ENCODE results near the gene S100A3.
"Not testable (repeated sequence)": the region's sequence is repeated elsewhere in the genome, so short reads cannot be mapped to it uniquely, and the experiment has no call there.

S100A3 gene

DNA sequence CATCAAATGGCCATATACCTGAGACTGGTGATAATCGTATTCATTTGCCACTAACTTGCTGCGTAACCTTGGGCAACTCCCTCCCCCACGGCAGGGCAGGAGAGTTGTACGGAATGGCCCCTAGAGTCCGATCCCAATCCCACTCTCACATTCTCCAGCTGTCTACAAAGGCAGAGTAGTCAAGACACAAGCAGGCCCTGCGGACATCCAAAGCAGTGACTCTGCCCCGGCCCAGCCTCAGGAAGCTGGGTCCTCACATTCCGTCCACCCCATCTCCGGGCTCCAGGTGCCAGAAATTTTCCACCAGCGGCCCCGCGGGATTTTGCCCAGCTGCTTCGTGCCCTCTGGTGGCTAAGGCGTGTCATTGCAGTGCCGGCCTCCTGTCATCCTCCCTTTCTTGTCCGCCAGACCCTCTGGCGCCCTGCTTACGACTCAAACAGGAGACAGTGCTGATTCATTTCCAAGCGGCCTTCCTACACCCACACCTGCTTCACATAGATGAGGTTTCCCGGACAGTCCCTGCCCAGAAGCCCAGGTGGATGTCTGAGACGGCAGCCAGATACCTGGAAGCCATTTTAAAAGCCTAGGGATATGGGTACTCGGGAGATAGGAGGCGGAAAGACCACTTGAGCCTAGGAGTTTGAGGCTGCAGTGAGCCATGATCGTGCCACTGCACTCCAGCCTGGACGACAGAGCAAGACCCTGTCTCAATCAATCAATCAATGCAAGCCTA is 19.5 kb upstream of the S100A3 start:
- DNase-seq = peak; percentile 76

DNA sequence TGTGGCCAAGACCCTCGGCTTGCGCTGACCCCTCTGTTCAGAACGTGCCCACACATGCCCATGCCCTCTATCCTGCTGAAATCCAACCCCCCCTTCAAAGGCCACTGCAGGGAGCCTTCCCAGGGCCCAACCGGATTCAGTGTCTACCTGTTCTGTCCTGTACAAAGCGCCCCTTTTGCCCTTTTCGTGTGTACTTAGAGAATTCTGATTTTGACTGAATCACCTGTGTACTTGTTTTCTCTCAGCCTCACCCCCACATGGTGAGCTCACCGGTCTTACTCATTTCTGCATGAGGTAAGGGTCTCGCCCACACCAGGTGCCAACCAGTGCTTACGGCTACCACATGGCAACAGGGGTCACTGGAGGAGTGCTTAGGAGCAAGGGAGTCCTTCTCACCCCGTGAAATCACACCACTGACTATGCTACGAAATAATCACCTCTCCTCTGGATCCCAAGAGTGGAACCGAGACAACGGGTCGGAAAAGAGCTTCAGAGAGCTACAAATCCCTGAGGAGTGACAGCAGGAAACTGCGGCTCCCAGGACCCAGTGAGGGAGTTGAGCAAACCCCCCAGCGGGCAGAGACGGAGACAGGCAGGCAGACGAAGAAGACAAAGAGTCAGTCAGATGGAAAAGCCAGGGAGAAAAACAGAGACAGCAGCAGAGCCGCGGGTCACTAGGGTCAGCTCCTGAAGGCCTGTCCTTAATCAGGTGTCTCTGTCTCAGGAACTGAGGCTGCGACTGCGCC is 18.7 kb upstream of the S100A3 start:
- peak; percentile 55 for DNase-seq

DNA sequence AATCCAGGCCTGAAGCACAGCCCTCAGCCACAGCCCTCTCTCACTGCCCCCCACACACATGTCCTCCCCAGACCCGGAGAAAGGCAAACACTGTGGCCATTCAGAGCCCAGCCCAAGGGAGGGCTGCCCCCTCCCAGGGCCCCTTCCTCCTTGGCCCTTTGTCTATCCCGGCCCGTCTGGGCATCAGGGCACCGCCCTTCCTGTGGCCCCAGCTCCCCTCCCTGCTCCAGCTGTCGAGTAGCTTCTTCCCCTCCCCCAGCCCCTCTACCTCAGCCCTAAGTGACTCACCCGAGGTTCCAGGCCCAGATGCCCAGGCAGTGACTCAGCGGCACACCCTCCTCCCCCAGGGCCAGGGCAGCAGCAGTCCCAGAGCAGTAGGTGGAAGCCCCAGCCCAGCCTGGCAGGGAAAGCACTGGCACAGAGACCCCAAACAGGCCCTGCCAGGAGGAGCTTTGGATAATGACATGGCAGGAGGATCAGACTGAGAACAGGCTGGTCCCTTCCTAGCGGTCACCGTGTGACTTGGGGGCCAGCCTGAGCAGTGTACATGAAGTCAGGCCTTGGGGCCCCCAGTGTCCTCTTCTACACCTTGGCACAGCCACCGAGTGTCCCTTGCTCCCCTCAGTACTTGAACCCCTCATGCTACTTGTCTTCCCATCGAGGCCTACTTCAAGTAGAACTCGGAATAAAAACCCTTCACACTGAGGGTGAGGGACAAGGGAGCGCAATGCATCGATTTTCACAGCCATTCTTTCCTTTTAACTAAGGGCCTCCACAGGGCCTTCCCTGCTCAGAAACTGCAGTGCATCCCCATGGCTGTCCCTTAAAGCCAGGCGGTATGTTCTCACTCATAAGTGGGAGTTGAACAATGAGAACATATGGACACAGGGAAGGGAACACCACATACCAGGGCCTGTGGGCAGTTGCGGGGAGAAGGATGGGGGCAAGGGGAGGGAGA is 17.6 kb upstream of the S100A3 start:
- peak; percentile 87 for DNase-seq

DNA sequence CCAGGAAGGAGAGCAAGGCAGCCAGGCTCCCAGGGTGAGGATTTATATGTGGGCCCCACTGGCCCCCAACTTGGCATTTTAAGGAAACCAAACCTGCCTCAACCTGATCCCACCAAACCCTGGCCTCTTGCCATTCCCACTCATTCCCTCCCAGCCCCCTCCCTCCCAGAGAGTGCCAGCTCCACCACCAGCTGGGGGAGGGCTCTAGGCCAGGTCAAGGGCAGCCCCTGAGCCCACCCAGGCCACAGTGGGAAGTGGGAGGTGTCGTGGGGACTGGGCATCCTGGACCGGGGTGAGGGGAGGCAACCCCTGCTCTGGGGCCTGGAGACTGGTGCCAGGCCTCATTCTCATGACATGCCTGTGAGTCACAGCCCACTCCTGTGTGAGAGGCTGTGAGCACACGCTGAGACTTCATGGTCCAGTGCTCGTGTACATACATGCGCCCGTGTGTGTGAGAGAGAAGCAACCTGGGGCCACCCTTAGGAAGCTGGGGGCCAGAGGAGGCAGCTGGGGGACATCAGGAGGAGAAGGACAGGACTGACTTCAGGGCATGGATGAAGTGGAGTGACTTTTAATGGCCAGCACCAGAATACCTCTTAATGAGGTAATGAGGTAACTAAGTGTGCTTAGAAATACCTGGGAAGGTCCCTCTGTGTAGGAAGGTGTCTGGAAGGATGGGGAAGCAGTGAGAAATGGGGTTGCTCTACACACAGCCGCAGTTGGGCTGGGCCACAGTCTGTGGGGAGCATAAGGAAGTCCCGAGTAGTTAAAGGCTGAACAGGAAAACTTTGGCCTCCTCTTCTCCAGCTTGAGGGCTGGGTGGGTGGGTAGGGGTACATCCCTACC is 16.7 kb upstream of the S100A3 start, which contains the start of gene S100A2:
Gene S100A2, minus strand, starts transcription at position 316 of the 846 bp plus-strand sequence. CDS start 1,967 bp downstream, outside the sequence.
- peak; percentile 57 for DNase-seq

DNA sequence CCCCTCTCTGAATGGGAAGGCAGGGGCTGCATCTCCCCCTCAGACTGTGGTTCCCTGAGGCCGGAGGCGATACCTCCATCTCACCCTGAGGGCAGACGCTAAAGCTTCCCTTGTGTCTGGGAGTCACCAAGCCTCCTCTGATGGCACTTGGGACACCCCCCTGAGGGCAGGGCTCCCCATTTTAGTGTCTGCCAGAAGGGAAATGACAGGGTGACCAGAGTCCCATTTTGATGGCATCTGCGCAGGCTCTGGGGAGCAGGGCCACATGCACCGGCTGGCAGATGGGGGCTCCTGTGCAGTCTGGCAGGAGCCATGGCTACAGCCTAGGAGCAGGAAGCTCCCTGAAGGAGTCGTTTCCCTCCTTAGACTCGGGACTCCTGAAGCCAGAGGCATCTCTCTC is 14.9 kb upstream of the S100A3 start:
- no peak for DNase-seq

DNA sequence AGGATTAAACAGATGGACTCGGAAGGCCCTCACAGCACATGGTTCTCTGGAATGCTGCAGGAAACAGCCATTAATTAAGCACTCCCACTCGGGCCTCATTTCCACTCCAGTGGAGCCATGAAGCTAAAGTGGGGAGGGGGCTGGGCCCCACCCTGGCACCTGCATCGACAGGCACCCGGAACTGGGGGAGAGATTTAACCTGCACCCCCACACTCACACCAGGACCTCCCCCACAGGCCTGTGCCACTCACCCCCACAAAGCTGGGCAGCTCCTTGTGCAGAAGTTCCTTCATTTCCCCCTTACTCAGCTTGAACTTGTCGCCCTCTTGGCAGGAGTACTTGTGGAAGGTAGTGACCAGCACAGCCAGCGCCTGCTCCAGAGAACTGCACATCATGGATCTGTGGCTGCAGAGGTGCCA is 14.4 kb upstream of the S100A3 start:
- DNase-seq = no peak

DNA sequence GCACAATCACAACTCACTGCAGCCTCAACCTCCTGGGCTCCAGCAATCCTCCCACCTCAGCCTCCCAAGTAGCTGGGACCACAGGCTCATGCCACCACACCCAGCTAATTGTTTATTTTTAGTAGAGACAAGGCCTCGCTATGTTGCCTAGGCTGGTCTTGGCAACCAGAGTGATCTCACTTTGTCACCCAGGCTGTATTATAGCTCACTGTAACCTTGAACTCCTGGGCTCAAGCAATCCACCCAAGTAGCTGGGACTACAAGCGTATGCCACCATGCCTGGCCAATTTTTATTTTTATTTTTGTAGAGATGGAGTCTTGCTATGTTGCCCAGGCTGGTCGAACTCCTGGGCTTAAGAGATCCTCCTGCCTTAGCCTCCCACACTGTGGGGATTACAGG is 13.0 kb upstream of the S100A3 start:
- not testable (repeated sequence) for DNase-seq

DNA sequence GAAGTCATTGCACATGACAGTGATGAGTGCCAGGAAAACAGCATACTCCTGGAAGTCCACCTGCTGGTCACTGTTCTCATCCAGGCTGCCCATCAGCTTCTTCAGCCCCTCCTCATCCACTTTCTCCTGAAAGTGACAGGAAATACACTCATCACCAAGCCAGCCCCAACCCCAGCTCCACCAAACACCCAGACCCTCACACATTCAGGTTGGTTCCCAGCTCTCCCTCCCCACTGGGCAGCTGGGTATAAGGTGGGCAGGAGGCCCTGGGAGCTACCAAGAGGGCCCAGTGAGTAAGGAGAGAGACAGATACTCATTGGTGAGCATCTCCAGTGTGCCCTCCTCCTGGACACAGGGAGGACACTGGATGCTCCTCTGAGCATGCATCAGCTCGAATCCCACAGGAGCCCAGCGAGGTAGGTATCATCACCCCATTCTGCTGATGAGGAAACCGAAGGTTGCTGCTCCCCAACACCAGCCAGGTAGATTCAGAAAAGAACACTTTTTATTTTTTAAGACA is 12.5 kb upstream of the S100A3 start:
- no peak for DNase-seq

DNA sequence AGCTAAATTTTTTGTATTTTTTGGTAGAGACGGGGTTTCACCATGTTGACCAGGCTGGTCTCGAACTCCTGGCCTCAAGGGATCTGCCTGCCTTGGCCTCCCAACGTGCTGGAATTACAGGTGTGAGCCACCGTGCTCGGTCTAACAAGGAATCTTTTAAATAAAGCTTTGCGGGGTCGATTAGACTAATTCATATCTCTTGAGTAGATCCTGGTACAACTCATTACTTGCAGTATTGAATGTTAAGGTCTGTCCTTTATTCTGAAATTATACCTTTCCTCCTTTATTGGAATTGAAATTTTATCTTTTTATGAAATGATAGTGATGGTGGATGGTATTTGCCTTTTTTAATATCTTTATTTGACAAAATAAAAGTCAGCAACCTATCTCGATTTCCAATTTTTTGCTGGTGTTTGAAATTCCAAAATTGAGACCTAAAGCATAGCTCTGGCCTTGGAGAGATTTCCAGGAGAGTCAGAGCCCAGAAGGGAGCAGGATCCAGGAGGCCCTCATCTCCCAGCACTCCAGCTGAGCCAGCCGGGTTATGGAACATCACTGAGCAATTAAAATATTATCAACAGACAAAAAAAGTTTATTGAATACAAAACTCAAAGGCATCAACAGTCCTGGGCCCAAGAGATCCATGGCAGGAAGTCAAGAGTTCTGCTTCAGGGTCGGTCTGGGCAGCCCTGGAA is 11.9 kb upstream of the S100A3 start:
- no peak for DNase-seq

DNA sequence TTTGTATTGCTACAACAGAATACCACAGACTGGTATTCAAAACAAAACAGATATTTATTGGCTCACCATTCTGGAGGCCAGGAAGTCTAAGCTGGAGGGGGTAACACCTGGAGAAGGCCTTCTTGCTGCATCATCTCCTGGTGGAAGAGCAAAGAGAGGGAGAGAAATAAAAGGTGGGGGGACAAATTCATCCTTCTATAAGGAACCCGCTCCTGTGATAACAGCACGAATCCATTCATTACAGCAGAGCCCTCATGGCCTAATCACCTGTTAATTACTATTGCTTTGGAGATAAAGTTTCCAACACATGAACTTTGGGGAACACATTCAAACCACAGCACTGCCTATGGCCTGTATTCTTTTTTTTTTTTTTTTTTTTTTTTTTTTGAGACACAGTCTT is 11.2 kb upstream of the S100A3 start:
- no peak for DNase-seq

DNA sequence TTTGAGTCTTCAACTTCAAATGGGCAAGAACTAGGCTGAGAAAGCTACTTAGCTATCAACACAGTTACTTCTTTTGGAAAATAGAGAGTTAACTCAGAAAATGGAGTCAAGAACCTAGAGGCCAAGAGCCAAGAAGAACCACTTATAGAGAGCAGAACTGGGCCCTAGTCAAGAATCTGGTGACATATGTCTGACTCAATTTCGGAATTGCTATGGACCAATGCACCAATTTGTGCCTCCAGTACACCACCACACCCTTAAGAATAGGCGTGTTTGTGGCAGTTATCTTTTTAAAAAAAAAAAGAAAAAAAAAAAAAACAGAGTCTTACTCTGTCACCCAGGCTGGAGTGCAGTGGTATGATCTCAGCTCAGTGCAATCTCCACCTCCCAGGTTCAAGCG is 8.8 kb upstream of the S100A3 start:
- DNase-seq = no peak

DNA sequence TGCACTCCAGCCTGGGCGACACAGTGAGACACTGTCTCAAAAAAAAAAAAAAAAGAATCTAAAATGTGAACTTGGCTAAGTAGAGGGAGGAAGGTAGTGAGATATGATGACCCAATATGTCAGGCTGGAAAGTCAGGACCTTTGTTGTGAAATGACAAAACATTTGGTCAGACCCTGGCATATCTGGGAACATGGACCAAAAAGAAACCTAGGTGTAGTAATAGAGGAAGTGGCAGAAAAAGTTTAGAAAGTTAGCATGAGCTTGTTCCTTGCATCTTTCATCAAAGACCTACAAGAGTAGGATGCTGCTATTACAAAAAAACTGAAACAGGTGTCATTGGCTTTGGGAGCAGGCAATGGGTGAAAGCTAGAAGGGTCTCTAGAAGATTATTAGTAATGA is 7.3 kb upstream of the S100A3 start:
- DNase-seq = no peak

DNA sequence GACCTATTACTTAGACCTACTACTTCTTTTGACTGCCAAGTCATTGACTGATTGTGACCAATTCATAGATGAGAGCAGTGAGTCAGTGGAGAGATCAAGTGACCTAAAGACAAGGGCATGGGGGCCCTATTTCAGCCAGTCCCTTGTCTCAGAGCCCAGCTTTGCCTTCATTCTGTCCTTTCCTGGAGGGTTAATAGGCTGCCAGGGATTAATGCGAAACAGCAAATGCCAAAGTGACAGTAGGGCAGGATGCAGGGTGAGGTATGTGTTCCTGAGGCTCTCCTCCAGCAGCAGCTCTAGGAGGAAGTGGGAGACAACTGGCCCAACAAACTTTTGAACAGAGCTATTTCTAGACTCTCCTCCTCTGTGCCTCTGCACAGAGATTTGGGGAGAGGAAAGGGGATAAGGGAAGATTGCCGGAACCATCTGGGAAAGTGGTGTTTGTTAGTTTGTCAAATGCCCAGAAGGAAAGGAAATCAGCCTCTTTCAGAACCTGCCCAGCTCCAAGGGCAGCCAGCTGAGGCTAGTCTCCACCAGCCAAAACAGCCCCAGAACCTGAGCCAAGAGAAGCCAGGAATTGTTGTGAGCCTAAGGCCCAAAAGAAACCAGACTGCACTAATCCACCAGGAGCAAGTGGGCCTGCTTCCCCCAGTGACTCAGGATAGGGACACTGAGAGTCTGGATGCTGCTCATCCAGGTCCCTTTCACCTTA is 4.9 kb upstream of the S100A3 start:
- no peak for DNase-seq

DNA sequence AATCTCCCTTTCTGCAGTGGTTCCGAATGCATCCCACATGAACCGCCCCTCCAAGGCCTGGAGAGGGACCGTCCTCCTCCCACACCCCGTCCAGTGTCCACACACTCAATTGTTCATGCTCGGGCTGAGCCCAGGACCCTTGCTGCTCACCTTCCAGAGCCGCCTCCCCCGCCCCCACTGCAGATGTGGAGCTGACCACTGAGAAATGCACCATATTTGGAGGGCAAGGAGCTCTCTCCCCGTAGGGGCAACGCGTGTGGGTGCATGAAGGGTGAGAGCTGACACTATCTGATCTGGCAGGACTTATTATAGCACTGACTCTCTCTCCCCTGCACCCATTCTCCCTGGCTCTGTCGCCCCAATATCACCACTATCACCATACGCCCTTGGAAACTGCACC is 4.0 kb upstream of the S100A3 start:
- DNase-seq = no peak

DNA sequence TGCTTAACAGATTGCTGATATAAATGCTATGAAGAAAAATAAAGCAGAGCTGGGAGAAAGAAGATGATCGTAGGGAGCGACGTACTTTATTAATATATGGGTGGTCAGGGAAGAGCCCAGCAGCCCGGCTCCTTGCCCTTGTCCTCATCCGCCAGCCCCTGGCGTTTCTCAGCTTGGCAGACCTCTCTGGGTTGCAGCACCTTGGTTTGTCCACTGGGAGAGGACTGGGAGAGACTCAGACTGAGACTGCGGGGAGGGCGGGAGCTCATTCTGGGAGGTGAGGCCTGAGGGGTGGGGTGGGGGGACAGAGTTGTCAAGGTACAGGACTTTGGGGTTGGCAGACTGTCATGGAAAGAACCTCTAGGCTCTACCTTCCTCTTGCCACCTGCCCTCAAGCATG is 3.3 kb upstream of the S100A3 start:
- no peak for DNase-seq

DNA sequence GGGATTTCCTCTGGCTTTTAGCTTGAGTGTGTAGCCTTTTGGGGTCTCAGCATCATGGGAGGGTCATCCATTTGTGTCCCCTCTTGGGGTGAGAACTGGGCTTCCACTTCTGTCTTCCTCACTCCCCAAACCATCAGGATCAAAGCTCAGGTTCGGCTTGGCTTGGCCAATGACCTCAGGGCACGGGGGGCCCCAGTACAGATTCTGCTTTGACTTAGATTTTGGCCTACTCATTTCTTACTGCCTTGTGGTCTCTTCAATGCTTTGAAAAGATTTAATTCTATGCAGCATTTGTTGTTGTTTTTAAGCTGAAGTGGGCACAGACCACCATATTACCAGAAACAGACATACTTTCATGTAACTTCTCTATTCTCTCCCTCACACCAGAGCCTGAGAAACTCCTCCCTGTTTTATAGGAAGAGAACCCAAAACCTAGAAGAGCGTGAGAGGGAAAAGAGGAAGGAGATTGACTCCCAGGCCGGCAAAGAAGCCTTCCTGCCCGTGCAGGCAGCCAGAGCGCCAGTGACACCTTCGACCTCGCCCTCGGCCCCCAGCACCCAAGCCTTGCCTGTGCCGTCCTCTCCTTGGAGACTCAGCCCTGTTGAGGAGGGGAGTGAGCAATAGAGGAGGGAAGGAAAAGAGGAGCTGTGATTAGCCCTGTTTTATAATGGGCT is 1.9 kb upstream of the S100A3 start:
- DNase-seq = no peak

DNA sequence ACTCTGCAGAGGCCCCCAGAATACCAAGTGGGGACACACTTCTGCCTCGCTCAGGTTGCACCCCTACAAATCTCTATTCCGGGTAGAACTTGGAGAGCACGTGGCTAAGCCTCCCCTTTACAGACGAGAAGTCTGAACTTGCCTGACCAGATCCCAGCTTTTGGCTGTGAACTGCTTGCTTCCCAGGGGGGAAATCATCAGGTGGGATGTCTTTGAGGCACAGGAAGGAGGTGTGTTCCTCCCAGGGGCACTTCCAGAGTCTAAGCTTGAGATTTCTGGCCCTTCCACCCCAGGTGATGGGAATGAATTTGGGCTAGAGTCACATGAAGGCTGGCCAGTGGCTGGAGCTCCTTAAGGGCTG is 1.3 kb upstream of the S100A3 start:
- no peak for DNase-seq

DNA sequence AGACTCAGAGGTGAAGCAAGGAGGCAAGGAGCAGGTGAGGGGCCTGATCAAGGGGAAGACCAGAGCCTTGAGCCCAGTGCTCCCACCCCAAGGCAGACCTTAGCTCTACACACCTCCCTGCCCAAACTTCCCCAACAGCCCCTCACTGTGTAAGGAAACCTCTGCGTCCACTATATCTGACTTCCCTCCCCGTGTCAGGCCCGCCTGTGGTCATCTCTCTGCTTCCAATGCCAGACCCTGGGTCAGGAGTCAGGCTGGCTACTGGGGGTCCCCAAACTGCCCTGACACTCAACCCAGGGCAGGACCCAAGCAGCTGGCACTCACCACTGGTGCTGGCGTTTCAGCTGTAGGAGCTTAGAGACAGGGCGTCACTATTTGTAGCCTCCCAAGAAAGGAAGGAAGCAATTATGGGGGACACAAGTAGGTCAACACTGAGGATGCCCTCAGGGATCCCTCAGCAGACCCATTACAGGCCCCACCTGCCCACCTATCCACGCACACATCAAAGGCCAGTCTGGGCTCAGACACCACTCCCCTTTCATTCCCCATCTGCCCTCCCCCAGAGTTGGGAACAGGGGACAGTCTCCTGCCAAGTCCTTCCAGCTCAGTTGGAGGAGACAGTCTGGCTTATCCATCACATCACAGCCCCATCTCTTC is 811 bp upstream of the S100A3 start:
- no peak for DNase-seq
